HepG2 (cell line): ENCODE measurements around the gene ATG9A. TPM values are rescaled to one million over a fixed set of nuclear protein-coding genes. Genes with fewer than 3 reads are reported as not detected.

Experiments used
- ARID2 ChIP-seq: sonication (generic); formaldehyde crosslinking; IDR thresholded peaks from 2 replicates; pipeline ENCODE4 v1.8.1; 2022; ENCODE audit warnings: mild to moderate bottlenecking, missing genetic modification reagents, borderline replicate concordance
- ATAD3A ChIP-seq: sonication (generic); formaldehyde crosslinking; IDR thresholded peaks from 2 replicates; pipeline ENCODE4 v1.4.0; 2020; ENCODE audit warnings: missing genetic modification reagents
- GATAD2A ChIP-seq: IDR thresholded peaks from 2 replicates; pipeline ENCODE4 v1.6.1; 2016
- NR2F1 ChIP-seq, 2 experiments: fragments of 450-650 bp in 1 of 2; formaldehyde crosslinking in 1 of 2; IDR thresholded peaks; 2 replicates each; pipeline versions ENCODE4 v1.5.0 to v1.6.1; 2016 to 2020; ENCODE audit warnings: mild to moderate bottlenecking in 1 of 2, missing compliant biosample characterization in 1 of 2, missing genetic modification reagents in 1 of 2, moderate library complexity in 1 of 2
- PRPF4 ChIP-seq: fragments of 200-400 bp; formaldehyde crosslinking; IDR thresholded peaks from 2 replicates; pipeline ENCODE4 v1.6.1; 2016; ENCODE audit warnings: low read length, low read depth; ENCODE audit not compliant: poor library complexity, severe bottlenecking
- PTBP1 ChIP-seq: fragments of 200-400 bp; formaldehyde crosslinking; IDR thresholded peaks from 2 replicates; pipeline ENCODE4 v1.6.1; 2018; ENCODE audit warnings: low read length, low read depth; ENCODE audit not compliant: poor library complexity, severe bottlenecking
- REPIN1 ChIP-seq: sonication (generic); formaldehyde crosslinking; IDR thresholded peaks from 2 replicates; pipeline ENCODE4 v1.8.0; 2022; ENCODE audit warnings: missing genetic modification reagents, low read depth, mild to moderate bottlenecking, borderline replicate concordance
- RFX1 ChIP-seq: fragments of 450-650 bp; IDR thresholded peaks from 2 replicates; pipeline ENCODE4 v1.6.1; 2017
- SP5 ChIP-seq: IDR thresholded peaks from 2 replicates; pipeline ENCODE4 v1.6.1; 2016; ENCODE audit warnings: low read depth, borderline replicate concordance
- TCF7 ChIP-seq: sonication (generic); IDR thresholded peaks from 2 replicates; pipeline ENCODE4 v1.6.1; 2016; ENCODE audit warnings: antibody characterized with exemption, low read depth
- ZFX ChIP-seq: sonication (generic); formaldehyde crosslinking; IDR thresholded peaks from 2 replicates; pipeline ENCODE4 v1.4.0; 2020; ENCODE audit warnings: mild to moderate bottlenecking, low read depth, missing genetic modification reagents, moderate library complexity
- ZNF124 ChIP-seq: sonication (generic); formaldehyde crosslinking; IDR thresholded peaks from 2 replicates; pipeline ENCODE4 v1.4.0; 2020; ENCODE audit warnings: missing genetic modification reagents
- ZNF136 ChIP-seq: sonication (generic); formaldehyde crosslinking; IDR thresholded peaks from 2 replicates; pipeline ENCODE4 v1.8.1; 2022; ENCODE audit warnings: low read depth, mild to moderate bottlenecking, moderate library complexity, missing genetic modification reagents
- ZNF256 ChIP-seq: sonication (generic); formaldehyde crosslinking; conservative IDR thresholded peaks from 2 replicates; pipeline ENCODE4 v1.4.0; 2020; ENCODE audit warnings: missing genetic modification reagents
- ZNF772 ChIP-seq: sonication (generic); formaldehyde crosslinking; IDR thresholded peaks from 2 replicates; pipeline ENCODE4 v1.5.0; 2020; ENCODE audit warnings: mild to moderate bottlenecking, missing genetic modification reagents
- ZNF788 ChIP-seq: sonication (generic); formaldehyde crosslinking; IDR thresholded peaks from 2 replicates; pipeline ENCODE4 v1.5.0; 2020; ENCODE audit warnings: mild to moderate bottlenecking, missing genetic modification reagents, borderline replicate concordance
- ZNF883 ChIP-seq: sonication (generic); formaldehyde crosslinking; IDR thresholded peaks from 2 replicates; pipeline ENCODE4 v1.5.1; 2020; ENCODE audit warnings: mild to moderate bottlenecking, missing genetic modification reagents; ENCODE audit errors: not compliant biosample characterization
- polyA plus RNA-seq, 8 experiments: library from polyadenylated mRNA; depleted of rRNA in 3 of 8; stranded (reverse) in 7 of 8; unstranded in 1 of 8; fragments of >200 nt; fragmentation: Illumina TruSeq in 4 of 8; extraction: Trizol in 4 of 8; gene quantifications; 2 replicates each; pipeline versions ENCODE4 v1.2.1 to v1.2.3, GENCODE V29; 2011 to 2016; ENCODE audit warnings: low read depth in 4 of 8, missing spikeins in 1 of 8, mixed read lengths in 1 of 8; ENCODE audit not compliant: insufficient read depth in 1 of 8
- total RNA-seq, 5 experiments: library from RNA; depleted of rRNA; stranded (reverse); fragments of >200 nt; fragmentation: Illumina TruSeq; extraction: Trizol; gene quantifications; 2 replicates each; pipeline ENCODE4 v1.2.3, GENCODE V29; 2016; ENCODE audit warnings: low read depth in 1 of 5
- TF ChIP-seq, protein P1 (sequence below): sonication (generic); formaldehyde crosslinking; IDR thresholded peaks from 2 replicates; pipeline ENCODE4 v1.8.0; 2023; ENCODE audit warnings: mild to moderate bottlenecking, missing genetic modification reagents
- TF ChIP-seq, protein P2 (sequence below): sonication (generic); formaldehyde crosslinking; conservative IDR thresholded peaks from 2 replicates; pipeline ENCODE4 v1.4.0; 2020; ENCODE audit warnings: missing genetic modification reagents
- TF ChIP-seq, protein P3 (sequence below): sonication (generic); formaldehyde crosslinking; IDR thresholded peaks from 2 replicates; pipeline ENCODE4 v1.4.0; 2020; ENCODE audit warnings: missing genetic modification reagents
- TF ChIP-seq, protein P4 (sequence below): IDR thresholded peaks from 2 replicates; pipeline ENCODE4 v1.6.1; 2012; ENCODE audit warnings: inconsistent platforms
- TF ChIP-seq, protein P5 (sequence below): sonication (generic); formaldehyde crosslinking; IDR thresholded peaks from 2 replicates; pipeline ENCODE4 v1.4.0; 2020; ENCODE audit warnings: mild to moderate bottlenecking, low read depth, missing genetic modification reagents
- TF ChIP-seq, protein P6 (sequence below): sonication (generic); formaldehyde crosslinking; IDR thresholded peaks from 2 replicates; pipeline ENCODE4 v1.8.0; 2022; ENCODE audit warnings: missing genetic modification reagents, mild to moderate bottlenecking, moderate library complexity, borderline replicate concordance

The ATG9A gene
- total and polyA plus RNA-seq, 2 of the 13 experiments (the other 11 are each of a cell fraction or from before 2014, with no cell fraction given) = 35.0 to 131 TPM

DNA sequence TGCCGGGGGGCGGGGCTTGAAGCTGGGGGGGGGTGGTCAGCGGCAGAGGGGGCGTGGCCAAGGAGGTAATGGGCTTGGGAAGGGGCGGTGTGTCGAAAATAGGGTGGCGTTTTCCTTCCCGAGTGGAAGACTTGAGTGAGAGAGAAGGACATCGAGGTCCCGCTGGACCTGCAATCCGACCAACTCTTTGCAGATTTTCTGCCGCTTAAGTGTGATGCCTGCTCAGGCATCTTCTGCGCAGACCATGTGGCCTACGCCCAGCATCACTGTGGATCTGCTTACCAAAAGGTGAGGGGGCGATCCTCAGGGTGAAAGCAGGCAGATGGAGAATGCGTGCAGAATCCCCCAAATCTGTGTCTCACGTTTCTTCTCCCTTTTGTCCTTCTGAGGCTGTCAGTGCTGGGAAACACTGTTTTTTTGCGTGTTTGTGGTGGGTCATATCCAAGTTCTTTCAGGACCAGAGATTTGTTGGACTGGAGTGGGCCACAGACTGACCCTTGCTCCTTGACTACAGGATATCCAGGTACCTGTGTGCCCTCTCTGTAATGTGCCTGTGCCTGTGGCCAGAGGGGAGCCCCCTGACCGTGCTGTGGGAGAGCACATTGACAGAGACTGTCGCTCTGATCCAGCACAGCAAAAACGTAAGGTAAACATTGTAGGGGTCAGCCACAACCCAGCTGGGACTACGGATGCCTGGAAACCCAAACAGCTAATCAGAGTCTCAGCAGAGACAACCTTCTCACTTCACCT, 22.1 kb downstream of the ATG9A start (continued):
- TF ChIP-seq REPIN1 (CRISPR knock-in tag) (no peak), ZFX (CRISPR knock-in tag) (no peak; the same call in 1 of the 2 replicates), RFX1 (no peak), GATAD2A (CRISPR knock-in tag) (no peak), PTBP1 (no peak), PRPF4 (no peak), ARID2 (CRISPR knock-in tag) (no peak), ZNF256 (no peak), ZNF788 (CRISPR knock-in tag) (peak; percentile 65), ATAD3A (CRISPR knock-in tag) (no peak), ZNF883 (CRISPR knock-in tag) (peak; percentile 16), SP5 (0 out of 2 replicates have a peak, but pooled peaks have one; percentile 4), TCF7 (no peak), ZNF124 (no peak), ZNF136 (peak; percentile 71; the same call in 1 of the 2 replicates), ZNF772 (CRISPR knock-in tag) (peak; percentile 62; the same call in 1 of the 2 replicates), NR2F1 (CRISPR knock-in tag; IDR thresholded peaks at IDR 0.05) (0 out of 4 replicates have a peak, but pooled peaks of 1 of the 2 experiments have one; percentile 34)
- TF ChIP-seq, protein P1, sequence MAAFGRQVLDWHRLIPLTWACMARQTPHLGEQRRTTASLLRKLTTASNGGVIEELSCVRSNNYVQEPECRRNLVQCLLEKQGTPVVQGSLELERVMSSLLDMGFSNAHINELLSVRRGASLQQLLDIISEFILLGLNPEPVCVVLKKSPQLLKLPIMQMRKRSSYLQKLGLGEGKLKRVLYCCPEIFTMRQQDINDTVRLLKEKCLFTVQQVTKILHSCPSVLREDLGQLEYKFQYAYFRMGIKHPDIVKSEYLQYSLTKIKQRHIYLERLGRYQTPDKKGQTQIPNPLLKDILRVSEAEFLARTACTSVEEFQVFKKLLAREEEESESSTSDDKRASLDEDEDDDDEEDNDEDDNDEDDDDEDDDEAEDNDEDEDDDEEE (CRISPR knock-in tag) = no peak
- TF ChIP-seq, protein P2, sequence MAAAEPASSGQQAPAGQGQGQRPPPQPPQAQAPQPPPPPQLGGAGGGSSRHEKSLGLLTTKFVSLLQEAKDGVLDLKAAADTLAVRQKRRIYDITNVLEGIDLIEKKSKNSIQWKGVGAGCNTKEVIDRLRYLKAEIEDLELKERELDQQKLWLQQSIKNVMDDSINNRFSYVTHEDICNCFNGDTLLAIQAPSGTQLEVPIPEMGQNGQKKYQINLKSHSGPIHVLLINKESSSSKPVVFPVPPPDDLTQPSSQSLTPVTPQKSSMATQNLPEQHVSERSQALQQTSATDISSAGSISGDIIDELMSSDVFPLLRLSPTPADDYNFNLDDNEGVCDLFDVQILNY = no peak
- TF ChIP-seq, protein P3, sequence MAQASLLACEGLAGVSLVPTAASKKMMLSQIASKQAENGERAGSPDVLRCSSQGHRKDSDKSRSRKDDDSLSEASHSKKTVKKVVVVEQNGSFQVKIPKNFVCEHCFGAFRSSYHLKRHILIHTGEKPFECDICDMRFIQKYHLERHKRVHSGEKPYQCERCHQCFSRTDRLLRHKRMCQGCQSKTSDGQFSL (CRISPR knock-in tag) = peak; percentile 84; the same call in 1 of the 2 replicates
- TF ChIP-seq, protein P4, sequence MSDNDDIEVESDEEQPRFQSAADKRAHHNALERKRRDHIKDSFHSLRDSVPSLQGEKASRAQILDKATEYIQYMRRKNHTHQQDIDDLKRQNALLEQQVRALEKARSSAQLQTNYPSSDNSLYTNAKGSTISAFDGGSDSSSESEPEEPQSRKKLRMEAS = peak; percentile 8; the same call in 1 of the 2 replicates
- TF ChIP-seq, protein P5, sequence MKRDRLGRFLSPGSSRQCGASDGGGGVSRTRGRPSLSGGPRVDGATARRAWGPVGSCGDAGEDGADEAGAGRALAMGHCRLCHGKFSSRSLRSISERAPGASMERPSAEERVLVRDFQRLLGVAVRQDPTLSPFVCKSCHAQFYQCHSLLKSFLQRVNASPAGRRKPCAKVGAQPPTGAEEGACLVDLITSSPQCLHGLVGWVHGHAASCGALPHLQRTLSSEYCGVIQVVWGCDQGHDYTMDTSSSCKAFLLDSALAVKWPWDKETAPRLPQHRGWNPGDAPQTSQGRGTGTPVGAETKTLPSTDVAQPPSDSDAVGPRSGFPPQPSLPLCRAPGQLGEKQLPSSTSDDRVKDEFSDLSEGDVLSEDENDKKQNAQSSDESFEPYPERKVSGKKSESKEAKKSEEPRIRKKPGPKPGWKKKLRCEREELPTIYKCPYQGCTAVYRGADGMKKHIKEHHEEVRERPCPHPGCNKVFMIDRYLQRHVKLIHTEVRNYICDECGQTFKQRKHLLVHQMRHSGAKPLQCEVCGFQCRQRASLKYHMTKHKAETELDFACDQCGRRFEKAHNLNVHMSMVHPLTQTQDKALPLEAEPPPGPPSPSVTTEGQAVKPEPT (CRISPR knock-in tag) = 0 out of 2 replicates have a peak, but pooled peaks have one; percentile 39
- TF ChIP-seq, protein P6, sequence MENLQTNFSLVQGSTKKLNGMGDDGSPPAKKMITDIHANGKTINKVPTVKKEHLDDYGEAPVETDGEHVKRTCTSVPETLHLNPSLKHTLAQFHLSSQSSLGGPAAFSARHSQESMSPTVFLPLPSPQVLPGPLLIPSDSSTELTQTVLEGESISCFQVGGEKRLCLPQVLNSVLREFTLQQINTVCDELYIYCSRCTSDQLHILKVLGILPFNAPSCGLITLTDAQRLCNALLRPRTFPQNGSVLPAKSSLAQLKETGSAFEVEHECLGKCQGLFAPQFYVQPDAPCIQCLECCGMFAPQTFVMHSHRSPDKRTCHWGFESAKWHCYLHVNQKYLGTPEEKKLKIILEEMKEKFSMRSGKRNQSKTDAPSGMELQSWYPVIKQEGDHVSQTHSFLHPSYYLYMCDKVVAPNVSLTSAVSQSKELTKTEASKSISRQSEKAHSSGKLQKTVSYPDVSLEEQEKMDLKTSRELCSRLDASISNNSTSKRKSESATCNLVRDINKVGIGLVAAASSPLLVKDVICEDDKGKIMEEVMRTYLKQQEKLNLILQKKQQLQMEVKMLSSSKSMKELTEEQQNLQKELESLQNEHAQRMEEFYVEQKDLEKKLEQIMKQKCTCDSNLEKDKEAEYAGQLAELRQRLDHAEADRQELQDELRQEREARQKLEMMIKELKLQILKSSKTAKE (CRISPR knock-in tag) = no peak
